Motor neuron (in vitro differentiated cells): ENCODE measurements around the gene CD38. TPM values are rescaled to one million over a fixed set of nuclear protein-coding genes. Genes with fewer than 3 reads are reported as not detected.
"Not testable (repeated sequence)": the region's sequence is repeated elsewhere in the genome, so short reads cannot be mapped to it uniquely, and the experiment has no call there.

Source experiments
- ATAC-seq, 8 experiments: fragments of 200-7000 bp; cut with Tn5 transposase; replicated peaks in 6 of 8; 2 replicates each; pipeline ENCODE4 v1.8.0; 2021; ENCODE audit warnings: mild to moderate bottlenecking in 8 of 8, moderate library complexity in 8 of 8
- H3K27ac ChIP-seq, 2 donors: fragments of 250-450 bp; sonication (Bioruptor Pico); 2 replicates each; pipeline ENCODE4 v1.9.0; 2021; ENCODE audit warnings: antibody characterized with exemption in 2 of 2, mild to moderate bottlenecking in 2 of 2, moderate library complexity in 1 of 2
- H3K4me1 ChIP-seq, 2 donors: fragments of 250-450 bp; sonication (Bioruptor Pico); replicated peaks in 1 of 2; 2 replicates each; pipeline ENCODE4 v1.6.1; 2021; ENCODE audit warnings: antibody characterized with exemption in 2 of 2, mild to moderate bottlenecking in 2 of 2, moderate library complexity in 1 of 2
- H3K4me3 ChIP-seq, 5 donors: fragments of 250-450 bp; sonication (Bioruptor Pico); 2 replicates each; pipeline ENCODE4 v1.9.0; 2021; ENCODE audit warnings: antibody characterized with exemption in 5 of 5, mild to moderate bottlenecking in 5 of 5, moderate library complexity in 4 of 5
- WGBS, 10 experiments: fragments of 450-650 bp; shearing (Covaris generic); methylation state at CpG; one replicate each; pipeline ENCODE4 v1.0.0; 2022; 5-methylcytosine and 5-hydroxymethylcytosine counted together
- in situ Hi-C, 9 experiments: fragments of 400-800 bp; cut with MboI; loops; one replicate each; pipeline ENCODE4 v1.15.0; 2021; ENCODE audit warnings: low sequenced_read_pairs in 9 of 9, low pct_unique_long_range_greater_than_20kb in 2 of 9; ENCODE audit not compliant: unreplicated experiment in 9 of 9
- total RNA-seq, 8 experiments: library from RNA; unstranded; fragments of 300-600 nt; gene quantifications; 2 replicates each; pipeline versions ENCODE4 v1.2.3 to v1.2.4, GENCODE V29; 2022

The CD38 gene
- total RNA-seq, 8 experiments from 2014 or later = 0.14 to 2.6 (median 0.71) TPM

GRCh38 chr4:15793506-15794363, 15.6 kb downstream of the CD38 start:
- Histone ChIP-seq H3K4me1 (no peaks in the 10 kb centered on the region), H3K27ac (no peak overlapping the region), H3K4me3 (no peak overlapping the region)
- ATAC-seq = no peak
- in situ Hi-C loops = no loop called here
- WGBS, 10 experiments = 9 to 100% (median 80%) methylated on average over 1 to 3 of the region's 3 CpGs; no CpG with 5 or more reads in 1 of the 10 experiments

GRCh38 chr4:15794426-15794825, 16.3 kb downstream of the CD38 start:
- Histone ChIP-seq H3K27ac (no peak overlapping the region), H3K4me1 (no peaks in the 10 kb centered on the region), H3K4me3 (no peak overlapping the region)
- in situ Hi-C loops = no loop called here
- ATAC-seq = no peak
- 28 to 100% (median 92%) methylated on average over 1 to 2 of the region's 2 CpGs for WGBS, 10 experiments

DNA sequence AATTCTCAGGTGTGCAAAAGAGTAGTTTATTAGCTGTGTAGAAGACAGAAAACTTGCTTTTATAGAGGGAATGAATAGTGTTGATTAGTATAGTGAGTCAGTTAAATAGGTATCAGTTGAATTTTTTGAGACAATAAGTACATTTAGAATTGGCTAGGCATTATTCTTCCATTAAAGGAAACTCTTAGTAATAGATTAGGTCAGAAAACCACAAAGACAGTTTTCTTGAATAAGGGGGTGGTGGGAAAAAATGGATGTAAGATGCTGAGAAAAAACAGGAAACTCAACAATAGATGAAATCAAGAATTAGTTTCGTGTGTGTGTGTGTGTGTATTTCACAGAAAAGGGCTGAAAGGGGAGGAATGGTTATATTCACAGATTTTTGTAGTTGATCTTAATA, 16.8 kb downstream of the CD38 start:
- H3K4me1 ChIP-seq = no peaks in the 10 kb centered on the region
- no peak for ATAC-seq
- in situ Hi-C loops = no loop called here
- H3K27ac ChIP-seq = no peak overlapping the region
- H3K4me3 ChIP-seq = no peak overlapping the region
- WGBS, 10 experiments = 15 to 100% (median 64%) methylated on average over 1 of the region's 1 CpG

- Histone ChIP-seq H3K4me1 (no peaks in the 10 kb centered on the region), H3K27ac (no peak overlapping the region), H3K4me3 (no peak overlapping the region)
- in situ Hi-C loops = no loop called here
- no peak for ATAC-seq
- 20 to 100% (median 88%) methylated on average over 1 to 5 of the region's 5 CpGs for WGBS, 10 experiments
Observed at GRCh38 chr4:15797320-15797719, 19.2 kb downstream of the CD38 start.

- WGBS, 10 experiments = 8 to 95% (median 84%) methylated on average over 2 to 4 of the region's 4 CpGs
- in situ Hi-C loops = no loop called here
- no peak for ATAC-seq
- Histone ChIP-seq H3K27ac (no peak overlapping the region), H3K4me1 (no peaks in the 10 kb centered on the region), H3K4me3 (no peak overlapping the region)
Observed at GRCh38 chr4:15799141-15799540, 21.0 kb downstream of the CD38 start.

- 0 to 83% (median 73%) methylated on average over 1 to 2 of the region's 2 CpGs; no CpG with 5 or more reads in 2 of the 10 experiments for WGBS, 10 experiments
- in situ Hi-C loops = loop anchor here in 2 of 9 experiments (10.0 to 25.0 kb wide), 2 partner anchors 155 to 163 kb away; partner anchors contain the start of gene FGFBP2 (in 1 of the 2)
- ATAC-seq = no peak
- Histone ChIP-seq H3K27ac (no peak overlapping the region), H3K4me1 (no peaks in the 10 kb centered on the region), H3K4me3 (no peak overlapping the region)
Observed at GRCh38 chr4:15799701-15800100, 21.6 kb downstream of the CD38 start.

GRCh38 chr4:15802497-15802896, 24.4 kb downstream of the CD38 start:
- ATAC-seq, H3K4me1 ChIP-seq, H3K27ac ChIP-seq, H3K4me3 ChIP-seq: not testable (repeated sequence)
- in situ Hi-C loops = loop anchor here in 2 of 9 experiments (10.0 to 25.0 kb wide), 2 partner anchors 152 to 160 kb away; partner anchors contain the start of gene FGFBP2 (in 1 of the 2)

DNA sequence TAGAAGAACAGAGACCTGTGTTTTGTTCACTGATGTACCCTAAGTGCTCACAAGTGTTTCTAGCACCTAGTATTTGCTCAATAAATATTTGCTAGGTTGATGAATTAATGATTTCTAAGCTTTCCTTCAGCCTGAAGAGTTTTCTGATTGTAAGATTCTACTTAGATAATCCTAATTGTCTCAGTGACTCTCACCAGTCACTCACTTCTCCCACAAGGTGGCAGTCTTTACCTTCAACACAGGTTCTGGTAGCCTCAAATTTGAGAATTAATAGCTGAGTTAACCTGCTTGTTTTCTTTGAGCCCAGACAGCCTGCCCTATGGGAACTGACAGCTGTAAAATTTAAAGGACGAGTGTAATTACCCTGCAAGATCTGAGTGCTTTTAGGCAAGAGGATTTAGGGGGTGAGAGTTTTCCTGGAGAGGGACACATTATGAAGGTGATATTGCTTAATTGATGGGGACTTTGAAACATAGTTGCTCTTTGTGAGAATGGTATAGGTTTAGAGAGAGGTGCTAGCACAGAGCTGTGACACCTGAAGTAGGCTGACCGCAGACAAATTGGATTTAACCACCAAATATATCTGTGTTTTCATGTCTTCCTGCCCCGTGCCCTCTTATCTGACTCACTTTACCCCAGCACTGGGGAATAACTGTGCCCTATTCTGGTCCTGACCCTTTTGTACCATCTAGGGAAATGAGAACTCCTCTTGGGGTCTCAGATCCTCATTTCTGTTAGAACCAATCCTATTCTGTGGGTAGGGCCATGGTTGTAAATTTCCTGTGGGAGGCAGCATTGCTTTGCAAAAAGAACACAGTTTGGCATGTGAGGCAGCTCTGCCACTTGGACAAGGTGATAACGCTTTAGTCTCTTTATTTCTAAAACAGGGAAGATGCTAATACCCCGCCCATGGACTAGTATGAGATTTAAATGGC, 27.7 kb downstream of the CD38 start:
- Histone ChIP-seq H3K27ac (no peak overlapping the region), H3K4me3 (no peak overlapping the region), H3K4me1 (no peaks in the 10 kb centered on the region)
- WGBS, 10 experiments = 8 to 73% (median 40%) methylated on average over 1 to 5 of the region's 5 CpGs; no CpG with 5 or more reads in 1 of the 10 experiments
- in situ Hi-C loops = loop anchor here in 2 of 9 experiments (10.0 to 25.0 kb wide), 2 partner anchors 149 to 156 kb away; partner anchors contain the start of gene FGFBP2 (in 1 of the 2)
- peak in 4 of 8 experiments; percentile 53 to 86 (median 84) for ATAC-seq

GRCh38 chr4:15809058-15809457, 30.9 kb downstream of the CD38 start:
- in situ Hi-C loops = loop anchor here in 2 of 9 experiments (10.0 to 25.0 kb wide), 2 partner anchors 146 to 153 kb away; partner anchors contain the start of gene FGFBP2 (in 1 of the 2)
- 37 to 100% (median 81%) methylated on average over 1 to 5 of the region's 5 CpGs; no CpG with 5 or more reads in 1 of the 10 experiments for WGBS, 10 experiments
- H3K4me3 ChIP-seq = no peak overlapping the region
- H3K27ac ChIP-seq = no peak overlapping the region
- no peaks in the 10 kb centered on the region for H3K4me1 ChIP-seq
- ATAC-seq = peak in 2 of 8 experiments; percentile 20 to 41

DNA sequence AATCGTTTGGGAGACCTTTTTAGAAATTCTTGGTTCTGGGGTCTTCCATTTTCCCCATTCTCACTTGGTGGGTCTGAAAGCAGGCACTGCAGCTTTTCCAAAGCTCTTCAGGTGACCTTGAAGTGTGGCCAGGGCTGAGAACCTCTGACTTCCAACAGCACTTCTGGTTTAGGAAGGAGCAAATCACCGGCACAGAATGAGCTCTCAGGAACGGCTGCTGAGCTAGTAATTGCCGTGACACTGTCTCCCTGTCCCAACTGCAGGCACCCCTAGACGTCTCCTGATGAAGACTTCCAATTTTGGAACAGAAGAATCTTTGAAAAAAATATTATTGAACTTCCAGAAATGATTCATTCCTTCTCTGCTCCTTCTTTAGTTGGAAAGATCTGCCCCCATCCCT, 31.3 kb downstream of the CD38 start:
- no peak overlapping the region for H3K27ac ChIP-seq
- no peaks in the 10 kb centered on the region for H3K4me1 ChIP-seq
- no peak for ATAC-seq
- no peak overlapping the region for H3K4me3 ChIP-seq
- 0 to 78% (median 56%) methylated on average over 1 to 5 of the region's 5 CpGs; no CpG with 5 or more reads in 3 of the 10 experiments for WGBS, 10 experiments
- in situ Hi-C loops = loop anchor here in 2 of 9 experiments (10.0 to 25.0 kb wide), 2 partner anchors 145 to 153 kb away; partner anchors contain the start of gene FGFBP2 (in 1 of the 2)

DNA sequence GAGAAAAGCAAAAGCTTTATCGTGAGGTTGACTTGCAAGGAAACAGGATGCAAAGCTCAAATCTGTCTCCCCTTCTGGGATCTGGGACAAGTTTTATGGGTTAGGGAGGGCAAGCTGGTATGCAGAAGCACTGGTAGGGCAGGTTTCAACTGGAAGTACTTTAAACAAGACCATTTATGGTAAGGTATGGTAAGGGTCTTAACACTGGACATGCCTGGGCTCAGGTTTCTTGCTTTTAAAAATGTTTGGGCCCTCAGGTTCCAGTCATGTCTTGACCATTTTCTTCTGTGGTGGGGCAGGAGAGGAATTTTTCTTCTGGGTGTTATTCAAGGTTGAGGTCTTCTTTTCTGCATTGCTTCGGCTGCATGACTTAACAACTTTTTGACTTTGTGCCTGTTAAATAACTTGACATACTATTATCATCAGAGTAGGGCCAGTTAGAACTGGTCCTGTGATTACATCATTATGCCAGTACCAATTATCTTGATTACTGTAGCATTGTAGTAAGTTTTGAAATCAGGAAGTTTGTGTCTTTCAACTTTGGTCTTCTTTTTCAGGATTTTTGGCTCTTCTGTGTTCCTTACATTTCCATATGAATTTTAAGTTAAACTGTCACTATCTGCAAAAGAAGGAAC, 33.7 kb downstream of the CD38 start:
- Histone ChIP-seq H3K4me1 (no peaks in the 10 kb centered on the region), H3K4me3 (no peak overlapping the region), H3K27ac (no peak overlapping the region)
- 0 to 100% (median 86%) methylated on average over 1 to 2 of the region's 2 CpGs; no CpG with 5 or more reads in 2 of the 10 experiments for WGBS, 10 experiments
- in situ Hi-C loops = loop anchor here in 1 of 9 experiments (25.0 kb wide), 1 partner anchor 150 kb away; the partner anchor contains the start of gene FGFBP2
- no peak for ATAC-seq
